Smooth muscle cell (in vitro differentiated cells): Measurements from ENCODE around the gene FLRT2. TPM values are rescaled to one million over a fixed set of nuclear protein-coding genes. Genes with fewer than 3 reads are reported as not detected.

Experiments
- DNase-seq: peaks from one replicate; lab custom pipeline; 2025; ENCODE audit not compliant: unreplicated experiment; lab: John Stamatoyannopoulos, UW
- H2AFZ ChIP-seq: fragments of 200-600 bp; sonication (generic); 2 replicates; pipeline ENCODE4 v1.6.0; 2016; ENCODE audit warnings: antibody characterized with exemption, low read depth, mild to moderate bottlenecking
- H3F3A ChIP-seq: fragments of 200-600 bp; sonication (generic); 2 replicates; pipeline ENCODE4 v1.6.0; 2017; ENCODE audit warnings: antibody characterized with exemption, low read depth
- H3K27ac ChIP-seq: fragments of 200-600 bp; sonication (generic); 2 replicates; pipeline ENCODE4 v1.5.1; 2016; ENCODE audit warnings: low read depth, mild to moderate bottlenecking
- H3K27me3 ChIP-seq: fragments of 200-600 bp; sonication (generic); 2 replicates; pipeline ENCODE4 v1.6.1; 2016; ENCODE audit warnings: low read depth, mild to moderate bottlenecking
- H3K36me3 ChIP-seq: fragments of 200-600 bp; sonication (generic); 2 replicates; pipeline ENCODE4 v1.5.1; 2016; ENCODE audit warnings: low read depth
- H3K4me1 ChIP-seq: fragments of 200-600 bp; sonication (generic); 2 replicates; pipeline ENCODE4 v1.5.1; 2016; ENCODE audit warnings: low read depth
- H3K4me2 ChIP-seq: fragments of 200-600 bp; sonication (generic); 2 replicates; pipeline ENCODE4 v1.6.0; 2016; ENCODE audit warnings: mild to moderate bottlenecking
- H3K4me3 ChIP-seq: fragments of 200-600 bp; sonication (generic); 2 replicates; pipeline ENCODE4 v1.5.1; 2016; ENCODE audit warnings: mild to moderate bottlenecking
- H3K79me2 ChIP-seq: fragments of 200-600 bp; sonication (generic); 2 replicates; pipeline ENCODE4 v1.6.0; 2016; ENCODE audit warnings: low read depth, mild to moderate bottlenecking
- H3K9ac ChIP-seq: fragments of 200-600 bp; sonication (generic); 2 replicates; pipeline ENCODE4 v1.6.0; 2016; ENCODE audit warnings: low read depth
- H3K9me3 ChIP-seq: fragments of 200-600 bp; sonication (generic); replicated peaks from 2 replicates; pipeline ENCODE4 v1.5.1; 2016; ENCODE audit warnings: low read depth
- H4K20me1 ChIP-seq: fragments of 200-600 bp; sonication (generic); 2 replicates; pipeline ENCODE4 v1.6.0; 2016; ENCODE audit warnings: low read depth
- CTCF ChIP-seq: fragments of 200-600 bp; sonication (generic); IDR thresholded peaks from 2 replicates; pipeline ENCODE4 v1.5.1; 2017; ENCODE audit warnings: borderline replicate concordance, mild to moderate bottlenecking, antibody characterized with exemption; ENCODE audit not compliant: insufficient read depth, poor library complexity, severe bottlenecking
- WGBS: methylation state at CpG from one replicate; pipeline ENCODE4 v1.1.7; 2016; ENCODE audit warnings: low lambda C conversion rate; 5-methylcytosine and 5-hydroxymethylcytosine counted together
- polyA plus RNA-seq: library from polyadenylated mRNA; unstranded; fragments of >200 nt; fragmentation: Nextera tagmentation; extraction: Ambion mirVana; gene quantifications from 2 replicates; pipeline ENCODE4 v1.2.1, GENCODE V29; 2016
- total RNA-seq: library from RNA; depleted of rRNA; stranded (reverse); fragments of >200 nt; gene quantifications from 2 replicates; pipeline ENCODE4 v1.2.3, GENCODE V29; 2014

Gene FLRT2
- total RNA-seq: 89.0 and 104 TPM in 2 replicates
- polyA plus RNA-seq: 47.0 and 52.3 TPM in 2 replicates

- H3K4me2 ChIP-seq: peak within 1 kb of the TSS; percentile 87
- no peaks in the 10 kb centered on the region for H3K9me3 ChIP-seq
- no peaks in the 10 kb centered on the region for H3K27me3 ChIP-seq
- peak within 1 kb of the TSS; percentile 81 for H2AFZ ChIP-seq
- peaks cover 11% of the 10 kb centered on the region for H4K20me1 ChIP-seq
- peaks cover 15% of the 10 kb centered on the region for H3K4me1 ChIP-seq
- peak within 1 kb of the TSS; percentile 49 for H3K9ac ChIP-seq
- WGBS: under 1% methylated on average over 55 of the region's 57 CpGs
- peak; percentile 41 for DNase-seq
- no peaks in the 10 kb centered on the region for H3K36me3 ChIP-seq
- H3K27ac ChIP-seq: peak within 1 kb of the TSS; percentile 82
- no peaks in the 10 kb centered on the region for H3F3A ChIP-seq
- H3K4me3 ChIP-seq: peak within 1 kb of the TSS; percentile 80
- no peak for TF ChIP-seq CTCF
- peaks cover 30% of the 10 kb centered on the region for H3K79me2 ChIP-seq
These were observed at the start of gene FLRT2 for GRCh38 chr14:85529803-85530574. TSS of gene FLRT2 (plus strand) at chr14:85530144. CDS start at chr14:85621515, 91,371 bp downstream.

- Histone ChIP-seq H3K79me2 (no peaks in the 10 kb centered on the region), H3K9ac (no peak overlapping the region), H3K4me2 (no peak overlapping the region), H3K4me3 (no peak overlapping the region), H3K9me3 (no peaks in the 10 kb centered on the region), H3K27ac (no peak overlapping the region), H3K27me3 (no peaks in the 10 kb centered on the region), H3F3A (no peaks in the 10 kb centered on the region), H4K20me1 (no peaks in the 10 kb centered on the region), H3K36me3 (no peaks in the 10 kb centered on the region), H3K4me1 (peaks cover 1% of the 10 kb centered on the region), H2AFZ (no peak overlapping the region)
- WGBS: 98% methylated on average over 3 of the region's 3 CpGs
- DNase-seq: no peak
- TF ChIP-seq CTCF: no peak
These were observed 48.5 kb upstream of the FLRT2 start for GRCh38 chr14:85481471-85481870.

- H3K9me3 ChIP-seq: no peaks in the 10 kb centered on the region
- peak overlapping the region; percentile 25 for H3K4me2 ChIP-seq
- H3K4me3 ChIP-seq: no peak overlapping the region
- no peak overlapping the region for H2AFZ ChIP-seq
- H3K36me3 ChIP-seq: no peaks in the 10 kb centered on the region
- WGBS: 96% methylated on average over 4 of the region's 4 CpGs
- no peak overlapping the region for H3K27ac ChIP-seq
- H3F3A ChIP-seq: no peaks in the 10 kb centered on the region
- H3K9ac ChIP-seq: no peak overlapping the region
- peaks cover 3% of the 10 kb centered on the region for H3K4me1 ChIP-seq
- H4K20me1 ChIP-seq: no peaks in the 10 kb centered on the region
- H3K27me3 ChIP-seq: no peaks in the 10 kb centered on the region
- DNase-seq: no peak
- H3K79me2 ChIP-seq: no peaks in the 10 kb centered on the region
- TF ChIP-seq CTCF: no peak
These were observed 47.4 kb upstream of the FLRT2 start for GRCh38 chr14:85482552-85482951.

GRCh38 chr14:85483037-85483436 is 46.9 kb upstream of the FLRT2 start:
- no peaks in the 10 kb centered on the region for H3F3A ChIP-seq
- DNase-seq: no peak
- no peak overlapping the region for H3K4me3 ChIP-seq
- WGBS: 58% methylated on average over 2 of the region's 2 CpGs
- peak overlapping the region; percentile 25 for H3K4me2 ChIP-seq
- no peak for TF ChIP-seq CTCF
- no peaks in the 10 kb centered on the region for H3K27me3 ChIP-seq
- H3K36me3 ChIP-seq: no peaks in the 10 kb centered on the region
- no peak overlapping the region for H2AFZ ChIP-seq
- no peak overlapping the region for H3K9ac ChIP-seq
- no peaks in the 10 kb centered on the region for H3K79me2 ChIP-seq
- peaks cover 3% of the 10 kb centered on the region for H3K4me1 ChIP-seq
- H4K20me1 ChIP-seq: no peaks in the 10 kb centered on the region
- no peak overlapping the region for H3K27ac ChIP-seq
- no peaks in the 10 kb centered on the region for H3K9me3 ChIP-seq
